SK-N-SH (cell line): ENCODE results near the gene PKN2. TPM values are rescaled to one million over a fixed set of nuclear protein-coding genes. Genes with fewer than 3 reads are reported as not detected.
"Not testable (repeated sequence)": the region's sequence is repeated elsewhere in the genome, so short reads cannot be mapped to it uniquely, and the experiment has no call there.

Experiments used
- CTCF ChIA-PET: fragments of 300-600, 350-600 bp; formaldehyde crosslinking; extraction: SDS; loops from one replicate; lab custom pipeline; 2021; lab: Yijun Ruan, JAX
- POLR2A ChIA-PET: fragments of 350-600 bp; sonication (Branson Sonifier 250); formaldehyde crosslinking; extraction: SDS; loops from one replicate; lab custom pipeline; 2020; ENCODE audit warnings: antibody characterized with exemption, inconsistent platforms; lab: Yijun Ruan, JAX
- DNase-seq: peaks from one replicate; pipeline ENCODE4 v3.0.0; 2012
- H2AFZ ChIP-seq: fragments of 200-600 bp; sonication (generic); 2 replicates; pipeline ENCODE4 v1.8.1; 2016; ENCODE audit warnings: antibody characterized with exemption, mild to moderate bottlenecking, low read depth
- H3F3A ChIP-seq: fragments of 200-600 bp; sonication (generic); replicated peaks from 2 replicates; pipeline ENCODE3; 2016; ENCODE audit warnings: antibody characterized with exemption, mild to moderate bottlenecking; ENCODE audit not compliant: insufficient read depth
- H3K27ac ChIP-seq, 2 experiments: fragments of 200-500 bp in 1 of 2; fragments of 200-600 bp in 1 of 2; sonication (Bioruptor generic) in 1 of 2; sonication (generic), shearing (Covaris generic) in 1 of 2; 2 replicates each; pipeline versions ENCODE4 v1.5.1 to v1.6.1; 2014 to 2016; ENCODE audit warnings: low read depth in 2 of 2, inconsistent platforms in 1 of 2, low read length in 1 of 2, mild to moderate bottlenecking in 1 of 2, mixed read lengths in 1 of 2
- H3K27me3 ChIP-seq: fragments of 200-600 bp; sonication (generic), shearing (Covaris generic); 2 replicates; pipeline ENCODE4 v1.6.1; 2016; ENCODE audit warnings: mixed run types; ENCODE audit not compliant: insufficient read depth
- H3K36me3 ChIP-seq, 2 experiments: fragments of 200-500 bp in 1 of 2; fragments of 200-600 bp in 1 of 2; sonication (Bioruptor generic) in 1 of 2; sonication (generic) in 1 of 2; replicated peaks in 1 of 2; 2 replicates each; pipeline versions ENCODE3 to v1.5.1; 2014 to 2016; ENCODE audit warnings: low read length in 1 of 2, mild to moderate bottlenecking in 1 of 2; ENCODE audit not compliant: insufficient read depth in 2 of 2, control insufficient read depth in 1 of 2
- H3K4me1 ChIP-seq, 2 experiments: fragments of 200-500 bp in 1 of 2; fragments of 200-600 bp in 1 of 2; sonication (Bioruptor generic) in 1 of 2; sonication (generic), shearing (Covaris generic) in 1 of 2; 2 replicates each; pipeline versions ENCODE4 v1.5.1 to v1.6.1; 2014 to 2016; ENCODE audit warnings: low read depth in 1 of 2, low read length in 1 of 2, mixed run types in 1 of 2; ENCODE audit not compliant: insufficient read depth in 2 of 2, control insufficient read depth in 1 of 2
- H3K4me2 ChIP-seq: fragments of 200-600 bp; sonication (generic), shearing (Covaris generic); 2 replicates; pipeline ENCODE4 v1.6.1; 2017; ENCODE audit warnings: mixed run types
- H3K4me3 ChIP-seq, 2 experiments: fragments of 200-500 bp in 1 of 2; fragments of 200-600 bp in 1 of 2; sonication (Bioruptor generic) in 1 of 2; sonication (generic), shearing (Covaris generic) in 1 of 2; 2 replicates each; pipeline versions ENCODE4 v1.5.1 to v1.8.1; 2014 to 2016; ENCODE audit warnings: low read depth in 2 of 2, inconsistent platforms in 1 of 2, low read length in 1 of 2, mild to moderate bottlenecking in 1 of 2, mixed read lengths in 1 of 2, moderate library complexity in 1 of 2
- H3K79me2 ChIP-seq: fragments of 200-600 bp; sonication (generic); 2 replicates; pipeline ENCODE4 v1.8.1; 2017; ENCODE audit warnings: mild to moderate bottlenecking; ENCODE audit not compliant: insufficient read depth
- H3K9ac ChIP-seq: fragments of 200-600 bp; sonication (generic); 2 replicates; pipeline ENCODE4 v1.6.1; 2017; ENCODE audit warnings: mixed run types
- H3K9me2 ChIP-seq: fragments of 200-600 bp; sonication (generic); 2 replicates; pipeline ENCODE4 v1.6.1; 2017; ENCODE audit warnings: mixed run types
- H3K9me3 ChIP-seq: fragments of 200-600 bp; sonication (generic); 2 replicates; pipeline ENCODE4 v1.6.1; 2017; ENCODE audit warnings: mixed run types, mild to moderate bottlenecking, moderate library complexity
- H4K20me1 ChIP-seq: fragments of 200-600 bp; sonication (generic); 2 replicates; pipeline ENCODE4 v1.6.1; 2017; ENCODE audit warnings: mild to moderate bottlenecking, mixed run types; ENCODE audit not compliant: insufficient read depth
- ELF1 ChIP-seq: IDR thresholded peaks from 2 replicates; pipeline ENCODE4 v1.4.0; 2012
- EZH2phosphoT487 ChIP-seq: fragments of 200-600 bp; sonication (generic); IDR thresholded peaks from 2 replicates; pipeline ENCODE4 v1.6.1; 2017; ENCODE audit warnings: low read depth, mixed run types, mild to moderate bottlenecking, antibody characterized with exemption, moderate library complexity, borderline replicate concordance
- FOSL2 ChIP-seq: IDR thresholded peaks from 2 replicates; pipeline ENCODE4 v1.4.0; 2012; ENCODE audit warnings: low read depth, mild to moderate bottlenecking, moderate library complexity, borderline replicate concordance
- FOXJ3 ChIP-seq: sonication (generic); formaldehyde crosslinking; IDR thresholded peaks from 2 replicates; pipeline ENCODE4 v1.5.1; 2020; ENCODE audit warnings: mild to moderate bottlenecking, missing genetic modification reagents
- FOXM1 ChIP-seq: IDR thresholded peaks from 2 replicates; pipeline ENCODE4 v1.4.0; 2012; ENCODE audit warnings: low read depth, mild to moderate bottlenecking
- JUND ChIP-seq: IDR thresholded peaks from 2 replicates; pipeline ENCODE4 v1.4.0; 2012
- NFIC ChIP-seq: IDR thresholded peaks from 2 replicates; pipeline ENCODE4 v1.4.0; 2012; ENCODE audit warnings: borderline replicate concordance
- RCOR1 ChIP-seq: fragments of 150-350 bp; IDR thresholded peaks from 2 replicates; pipeline ENCODE4 v1.6.1; 2017; ENCODE audit warnings: antibody characterized with exemption, low read length
- SIN3A ChIP-seq: IDR thresholded peaks from 2 replicates; pipeline ENCODE4 v1.6.1; 2012; ENCODE audit warnings: low read depth, mild to moderate bottlenecking, low read length, moderate library complexity, borderline replicate concordance
- TAF1 ChIP-seq: IDR thresholded peaks from 2 replicates; pipeline ENCODE4 v1.6.1; 2012; ENCODE audit warnings: low read depth, mild to moderate bottlenecking, low read length, moderate library complexity, borderline replicate concordance
- TCF12 ChIP-seq: IDR thresholded peaks from 2 replicates; pipeline ENCODE4 v1.4.0; 2012
- TEAD4 ChIP-seq: IDR thresholded peaks from 2 replicates; pipeline ENCODE4 v1.4.0; 2012; ENCODE audit warnings: mild to moderate bottlenecking, borderline replicate concordance; ENCODE audit not compliant: insufficient read depth
- USF2 ChIP-seq: fragments of 150-350 bp; IDR thresholded peaks from 2 replicates; pipeline ENCODE4 v1.6.1; 2017; ENCODE audit warnings: antibody characterized with exemption, low read length, low read depth, borderline replicate concordance
- YY1 ChIP-seq: IDR thresholded peaks from 2 replicates; pipeline ENCODE4 v1.4.0; 2012; ENCODE audit warnings: low read depth, mild to moderate bottlenecking
- ZBTB33 ChIP-seq: IDR thresholded peaks from 2 replicates; pipeline ENCODE4 v1.4.0; 2012; ENCODE audit warnings: low read depth, borderline replicate concordance
- WGBS: methylation state at CpG from one replicate; pipeline ENCODE4 v1.1.6; 2017; ENCODE audit warnings: low lambda C conversion rate; 5-methylcytosine and 5-hydroxymethylcytosine counted together
- polyA plus RNA-seq, 3 experiments: library from polyadenylated mRNA; depleted of rRNA; stranded (reverse); fragments of >200 nt; gene quantifications; 2 replicates each; pipeline ENCODE4 v1.2.3, GENCODE V29; 2012

The PKN2 gene
- polyA plus RNA-seq, 1 of the 3 experiments (the other 2 are of a cell fraction), result 6.8 TPM

DNA sequence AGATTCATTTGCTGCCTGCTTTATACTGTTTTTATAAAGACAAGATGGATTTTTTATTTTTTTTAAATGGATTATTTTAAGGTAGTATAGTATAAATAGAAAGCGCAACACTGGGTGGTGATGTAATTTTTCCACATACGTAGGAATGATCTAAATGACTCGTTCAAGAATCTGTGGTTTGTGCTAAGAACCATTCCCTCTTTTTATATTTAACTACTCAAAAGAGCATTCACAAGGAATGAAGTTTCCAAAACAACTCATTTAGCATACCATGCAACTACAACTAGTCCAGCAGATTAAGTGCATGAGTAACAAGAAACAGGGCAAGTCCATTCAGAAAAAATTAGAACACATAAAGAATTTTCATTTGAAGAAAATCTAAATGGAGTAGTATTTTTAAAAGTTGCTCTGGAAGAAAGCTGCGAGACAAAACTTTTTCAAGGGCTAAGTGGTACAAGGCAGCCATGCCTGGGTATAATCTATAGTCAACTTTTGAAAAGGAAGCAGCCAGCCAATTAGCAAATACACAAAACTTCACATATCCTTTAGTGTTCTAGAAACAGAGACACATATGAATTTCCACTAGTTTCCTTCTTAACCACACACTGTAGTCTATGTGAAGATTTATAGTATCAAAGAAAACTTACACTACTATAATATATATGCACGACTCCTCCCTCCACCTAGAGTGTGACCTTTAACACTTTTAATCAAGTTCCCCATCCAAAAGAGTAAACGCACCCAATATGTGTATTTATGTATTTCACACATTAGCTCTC is 183.9 kb downstream of the PKN2 start:
- no peaks in the 10 kb centered on the region for H3K27me3 ChIP-seq
- H2AFZ ChIP-seq, result no peak overlapping the region
- CTCF ChIA-PET, result interaction anchor here (1.6 kb wide), 1 partner anchor 212 kb away, joined by 5 read pairs; no protein-coding TSS in a partner anchor
- H3K27ac ChIP-seq, result peak overlapping the region in 1 of 2 experiments; percentile 56; a peak in 2 of 4 replicates
- no peaks in the 10 kb centered on the region for H3K9me2 ChIP-seq
- POLR2A ChIA-PET, result no interaction called here
- H3K9ac ChIP-seq, result no peak overlapping the region
- H3K79me2 ChIP-seq, result peaks cover 79% of the 10 kb centered on the region
- H3K4me3 ChIP-seq, result no peak overlapping the region
- no peak overlapping the region; the same call in 1 of the 2 replicates for H3K4me2 ChIP-seq
- no peak for DNase-seq
- H3K9me3 ChIP-seq, result no peaks in the 10 kb centered on the region
- peaks cover 7% of the 10 kb centered on the region for H3F3A ChIP-seq
- H3K36me3 ChIP-seq, result peaks cover 3 to 18% of the 10 kb centered on the region in 2 experiments
- 57% methylated on average over 6 of the region's 6 CpGs for whole genome bisulfite sequencing
- no peak for TF ChIP-seq USF2
- peaks cover 0 to 5% of the 10 kb centered on the region in 2 experiments; a peak in 1 of 4 replicates for H3K4me1 ChIP-seq
- peaks cover 6% of the 10 kb centered on the region; the same call in 1 of the 2 replicates for H4K20me1 ChIP-seq

DNA sequence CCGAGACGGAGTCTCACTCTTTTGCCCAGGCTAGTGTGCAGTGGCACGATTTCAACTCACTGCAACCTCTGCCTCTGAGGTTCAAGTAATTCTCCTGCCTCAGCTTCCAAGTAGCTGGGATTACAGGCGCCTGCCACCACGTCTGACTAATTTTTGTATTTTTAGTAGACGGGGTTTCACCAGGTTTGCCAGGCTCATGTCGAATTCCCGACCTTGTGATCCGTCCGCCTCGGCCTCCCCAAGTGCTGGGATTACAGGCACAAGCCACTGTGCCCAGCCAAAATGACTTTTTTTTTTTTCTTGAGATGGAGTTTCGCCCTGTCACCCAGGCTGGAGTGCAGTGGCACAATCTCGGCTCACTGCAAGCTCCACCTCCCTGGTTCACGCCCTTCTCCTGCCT is 185.6 kb downstream of the PKN2 start:
- H2AFZ ChIP-seq, H3F3A ChIP-seq, H4K20me1 ChIP-seq, H3K9me3 ChIP-seq, CTCF ChIA-PET, H3K4me2 ChIP-seq, DNase-seq, POLR2A ChIA-PET, H3K27ac ChIP-seq, H3K27me3 ChIP-seq, H3K4me1 ChIP-seq, H3K4me3 ChIP-seq, H3K9me2 ChIP-seq, H3K9ac ChIP-seq: not testable (repeated sequence)
- Histone ChIP-seq H3K36me3 (peaks cover 0 to 18% of the 10 kb centered on the region in 2 experiments), H3K79me2 (peaks cover 88% of the 10 kb centered on the region)
- 95% methylated on average over 14 of the region's 14 CpGs for WGBS

DNA sequence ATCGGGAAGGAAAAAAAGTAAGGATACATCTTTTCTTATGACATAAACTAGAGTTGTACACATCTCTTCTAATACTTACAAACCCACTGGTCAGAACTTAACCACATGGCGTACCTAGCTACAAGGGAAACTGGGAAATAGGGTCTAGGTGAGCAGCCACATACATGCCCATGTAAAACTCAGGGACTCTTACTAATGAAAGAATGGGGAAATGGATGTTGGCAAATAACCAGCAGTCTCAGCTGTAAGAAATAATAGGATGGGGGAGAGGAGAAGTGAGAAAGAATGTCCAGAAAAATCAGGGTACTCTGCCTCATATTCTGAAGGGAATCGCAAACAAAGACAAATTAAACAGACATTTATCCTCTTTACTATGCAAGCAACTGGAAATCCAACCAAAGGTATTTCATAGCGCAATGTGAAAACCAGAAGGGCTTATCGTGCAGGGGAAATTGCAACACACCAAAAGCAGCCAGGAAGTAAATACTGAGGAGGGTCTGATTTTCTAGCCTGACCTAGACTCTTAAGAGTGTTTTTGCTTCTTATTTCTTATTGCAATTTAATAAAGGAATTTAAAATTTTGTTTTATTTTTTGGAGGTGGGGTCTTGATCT is 189.8 kb downstream of the PKN2 start:
- no peaks in the 10 kb centered on the region for H3K9me2 ChIP-seq
- H3K27me3 ChIP-seq, result no peaks in the 10 kb centered on the region
- H3K79me2 ChIP-seq, result peaks cover 95% of the 10 kb centered on the region
- no peak overlapping the region for H3K4me3 ChIP-seq
- H3K9ac ChIP-seq, result no peak overlapping the region
- no peak overlapping the region for H2AFZ ChIP-seq
- peaks cover 4 to 23% of the 10 kb centered on the region in 2 experiments for H3K36me3 ChIP-seq
- no peak overlapping the region for H3K4me2 ChIP-seq
- H3F3A ChIP-seq, result peaks cover 6% of the 10 kb centered on the region
- 82% methylated on average over 5 of the region's 5 CpGs for WGBS
- ChIA-PET POLR2A (no interaction called here), CTCF (interaction anchor here (0.7 kb wide), 2 partner anchors 14 to 218 kb away, joined by 3 read pairs; no protein-coding TSS in a partner anchor)
- no peaks in the 10 kb centered on the region for H3K9me3 ChIP-seq
- no peaks in the 10 kb centered on the region for H3K4me1 ChIP-seq
- peaks cover 22% of the 10 kb centered on the region for H4K20me1 ChIP-seq
- no peak overlapping the region for H3K27ac ChIP-seq
- no peak for DNase-seq
- no peak for TF ChIP-seq USF2
- TF ChIP-seq TEAD4, result no peak
- no peak for TF ChIP-seq TAF1
- TF ChIP-seq ZBTB33, result no peak
- TF ChIP-seq NFIC, result no peak
- TF ChIP-seq FOXM1, result no peak
- TF ChIP-seq FOSL2, result no peak
- TF ChIP-seq YY1, result no peak
- TF ChIP-seq RCOR1, result no peak
- no peak for TF ChIP-seq TCF12
- no peak for TF ChIP-seq EZH2phosphoT487
- no peak for TF ChIP-seq FOXJ3
- TF ChIP-seq SIN3A, result no peak
- TF ChIP-seq JUND, result no peak
- TF ChIP-seq ELF1, result no peak
